CD4-positive, alpha-beta T cell treated with Interleukin-6 for 4 hours (primary cell): Measurements from ENCODE around the gene GABRB1.

Source experiments
- DNase-seq: peaks from one replicate; pipeline ENCODE4 v3.0.0-alpha.2; 2020; ENCODE audit warnings: mixed read lengths

The GABRB1 gene

GRCh38 chr4:47406408-47406807, 375.0 kb downstream of the GABRB1 start:
- no peak for DNase-seq

GRCh38 chr4:47410271-47410670, 378.9 kb downstream of the GABRB1 start:
- DNase-seq, result no peak

- DNase-seq, result no peak
These were observed 382.2 kb downstream of the GABRB1 start for GRCh38 chr4:47413521-47413920.

GRCh38 chr4:47415719-47416118, 384.4 kb downstream of the GABRB1 start:
- DNase-seq, result no peak

GRCh38 chr4:47418147-47418546, 386.8 kb downstream of the GABRB1 start:
- no peak for DNase-seq

- DNase-seq, result no peak
These were observed 387.9 kb downstream of the GABRB1 start for GRCh38 chr4:47419296-47419695.

- DNase-seq, result no peak
These were observed 394.3 kb downstream of the GABRB1 start for GRCh38 chr4:47425628-47426027.

- no peak for DNase-seq
These were observed 396.6 kb downstream of the GABRB1 start for GRCh38 chr4:47427935-47428334.

- DNase-seq, result no peak
These were observed 401.4 kb downstream of the GABRB1 start for GRCh38 chr4:47432749-47433148.

GRCh38 chr4:47434931-47435330, 403.6 kb downstream of the GABRB1 start:
- DNase-seq, result no peak

GRCh38 chr4:47442980-47443379, 411.6 kb downstream of the GABRB1 start:
- DNase-seq, result no peak

- no peak for DNase-seq
These were observed 412.7 kb downstream of the GABRB1 start for GRCh38 chr4:47444031-47444430.

- DNase-seq, result no peak
These were observed 420.3 kb downstream of the GABRB1 start for GRCh38 chr4:47451657-47452056.

- no peak for DNase-seq
These were observed 431.4 kb downstream of the GABRB1 start for GRCh38 chr4:47462799-47463234.

- DNase-seq, result peak; percentile 97
These were observed 432.0 kb downstream of the GABRB1 start, which contains the start of gene COMMD8 for GRCh38 chr4:47463235-47463956. COMMD8 (minus strand) TSS chr4:47463702; CDS start chr4:47463651, 51 bp downstream.

- DNase-seq, result no peak
These were observed 433.6 kb downstream of the GABRB1 start for GRCh38 chr4:47465004-47465403.

- no peak for DNase-seq
These were observed 434.9 kb downstream of the GABRB1 start for GRCh38 chr4:47466056-47466785.

- no peak for DNase-seq
These were observed 437.5 kb downstream of the GABRB1 start for GRCh38 chr4:47468706-47469365.

- DNase-seq, result no peak
These were observed 438.6 kb downstream of the GABRB1 start for GRCh38 chr4:47469951-47470350.

GRCh38 chr4:47471064-47471463, 439.7 kb downstream of the GABRB1 start:
- DNase-seq, result no peak

- no peak for DNase-seq
These were observed 440.2 kb downstream of the GABRB1 start for GRCh38 chr4:47471591-47471990.

- no peak for DNase-seq
These were observed 441.9 kb downstream of the GABRB1 start for GRCh38 chr4:47473141-47473750.

GRCh38 chr4:47474799-47475198, 443.4 kb downstream of the GABRB1 start:
- no peak for DNase-seq
